C4-2B (cell line): Measurements from ENCODE around the gene MPDZ.

Experiments used
- H3K27ac ChIP-seq: fragments of 450-650 bp; 2 replicates; pipeline ENCODE4 v1.5.1; 2017
- ZFX ChIP-seq: fragments of 450-650 bp; IDR thresholded peaks from 2 replicates; pipeline ENCODE4 v1.6.1; 2017
- TF ChIP-seq, protein P1 (sequence below): fragments of 450-650 bp; conservative IDR thresholded peaks from 2 replicates; pipeline ENCODE4 v1.5.1; 2017; ENCODE audit warnings: mild to moderate bottlenecking

The MPDZ gene

DNA sequence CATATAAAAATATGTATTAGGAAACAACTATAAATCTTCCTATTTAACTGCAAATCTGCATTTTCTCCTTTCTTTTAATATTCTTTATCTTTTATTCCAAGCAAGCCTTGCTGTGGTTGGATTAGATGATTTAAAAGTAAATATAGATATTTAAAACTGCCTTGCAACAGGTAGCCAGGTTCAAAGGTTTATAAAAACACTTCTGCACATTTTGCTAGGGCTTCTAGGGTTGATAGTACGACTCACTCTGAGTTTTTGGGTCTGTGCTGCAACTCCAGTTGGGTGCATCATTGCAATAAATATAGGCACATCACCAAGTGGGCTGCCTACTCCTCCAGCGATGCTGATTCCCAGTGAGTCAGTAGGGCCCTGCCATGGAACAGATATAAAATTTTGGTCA is 167.7 kb downstream of the MPDZ start:
- TF ChIP-seq, protein P1, sequence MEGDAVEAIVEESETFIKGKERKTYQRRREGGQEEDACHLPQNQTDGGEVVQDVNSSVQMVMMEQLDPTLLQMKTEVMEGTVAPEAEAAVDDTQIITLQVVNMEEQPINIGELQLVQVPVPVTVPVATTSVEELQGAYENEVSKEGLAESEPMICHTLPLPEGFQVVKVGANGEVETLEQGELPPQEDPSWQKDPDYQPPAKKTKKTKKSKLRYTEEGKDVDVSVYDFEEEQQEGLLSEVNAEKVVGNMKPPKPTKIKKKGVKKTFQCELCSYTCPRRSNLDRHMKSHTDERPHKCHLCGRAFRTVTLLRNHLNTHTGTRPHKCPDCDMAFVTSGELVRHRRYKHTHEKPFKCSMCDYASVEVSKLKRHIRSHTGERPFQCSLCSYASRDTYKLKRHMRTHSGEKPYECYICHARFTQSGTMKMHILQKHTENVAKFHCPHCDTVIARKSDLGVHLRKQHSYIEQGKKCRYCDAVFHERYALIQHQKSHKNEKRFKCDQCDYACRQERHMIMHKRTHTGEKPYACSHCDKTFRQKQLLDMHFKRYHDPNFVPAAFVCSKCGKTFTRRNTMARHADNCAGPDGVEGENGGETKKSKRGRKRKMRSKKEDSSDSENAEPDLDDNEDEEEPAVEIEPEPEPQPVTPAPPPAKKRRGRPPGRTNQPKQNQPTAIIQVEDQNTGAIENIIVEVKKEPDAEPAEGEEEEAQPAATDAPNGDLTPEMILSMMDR = no peak
- no peak for TF ChIP-seq ZFX
- no peak overlapping the region for H3K27ac ChIP-seq

DNA sequence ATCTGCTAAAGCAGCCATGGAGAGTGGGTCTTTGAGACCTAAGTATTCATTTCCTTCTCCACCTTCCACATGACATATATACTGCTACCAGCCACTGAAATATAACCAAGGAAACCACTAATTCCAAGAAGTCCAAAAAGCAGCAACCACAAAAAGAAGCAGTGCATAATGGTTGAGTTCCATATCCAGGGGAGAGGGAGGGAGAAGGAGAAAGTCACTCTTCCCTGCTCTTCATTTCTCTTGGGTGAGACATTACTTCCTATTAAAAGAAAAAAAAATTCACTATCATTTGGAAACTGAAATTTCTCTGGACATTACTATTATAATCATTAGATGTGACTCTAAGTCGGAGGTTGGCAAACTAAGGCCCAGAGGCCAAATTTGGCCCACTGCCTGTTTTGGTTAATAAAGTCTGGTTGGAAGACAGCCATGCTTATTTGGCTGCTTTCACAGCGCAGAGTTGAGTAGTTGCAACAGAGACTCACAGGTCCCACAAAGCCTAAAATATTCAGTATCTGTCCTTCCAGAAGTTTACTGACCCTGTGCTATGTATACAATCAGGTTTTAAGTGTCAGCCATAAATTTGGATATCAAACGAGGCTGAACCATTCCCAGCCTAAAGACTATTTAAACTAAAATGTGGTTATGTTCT is 168.6 kb downstream of the MPDZ start:
- no peak for TF ChIP-seq ZFX
- TF ChIP-seq, protein P1 = no peak
- no peak overlapping the region for H3K27ac ChIP-seq

DNA sequence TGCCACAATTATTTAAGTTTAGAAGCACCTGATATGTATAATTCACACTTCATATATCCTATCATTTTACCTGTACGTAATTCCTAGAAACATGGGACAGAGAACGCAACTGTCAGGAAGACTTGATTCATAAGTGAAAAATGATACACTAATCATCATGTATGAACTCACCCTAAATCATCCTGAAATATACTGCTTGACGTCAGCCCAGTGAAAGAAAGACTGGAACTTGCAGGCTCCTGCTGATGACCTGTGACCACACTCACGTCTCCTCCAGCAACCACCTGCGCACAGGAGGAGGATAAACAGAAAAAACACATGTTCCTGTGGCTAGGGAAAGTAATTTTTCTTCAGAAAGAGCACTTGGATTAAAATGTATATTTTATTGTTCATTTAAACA is 169.7 kb downstream of the MPDZ start:
- H3K27ac ChIP-seq = no peak overlapping the region
- TF ChIP-seq, protein P1 = no peak
- TF ChIP-seq ZFX = no peak

DNA sequence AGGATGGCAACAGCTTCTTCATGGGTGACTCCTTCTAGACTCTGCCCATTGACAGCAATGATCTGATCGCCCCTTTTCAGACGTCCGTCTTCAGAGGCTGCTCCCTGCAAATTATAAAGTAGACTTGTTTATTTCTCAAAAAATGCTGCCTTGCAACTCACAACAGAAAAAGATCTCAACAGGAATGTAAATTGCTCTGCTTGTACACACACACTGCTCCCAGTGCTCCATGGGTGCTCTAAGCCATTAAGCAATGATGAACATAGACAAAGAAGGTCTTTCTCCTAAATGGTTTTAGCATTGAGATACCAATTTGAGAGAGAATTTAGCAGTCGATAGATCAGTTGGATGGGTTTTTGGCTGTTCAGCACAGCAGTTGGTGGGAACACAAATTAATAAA is 172.5 kb downstream of the MPDZ start:
- no peak for TF ChIP-seq ZFX
- no peak overlapping the region for H3K27ac ChIP-seq

DNA sequence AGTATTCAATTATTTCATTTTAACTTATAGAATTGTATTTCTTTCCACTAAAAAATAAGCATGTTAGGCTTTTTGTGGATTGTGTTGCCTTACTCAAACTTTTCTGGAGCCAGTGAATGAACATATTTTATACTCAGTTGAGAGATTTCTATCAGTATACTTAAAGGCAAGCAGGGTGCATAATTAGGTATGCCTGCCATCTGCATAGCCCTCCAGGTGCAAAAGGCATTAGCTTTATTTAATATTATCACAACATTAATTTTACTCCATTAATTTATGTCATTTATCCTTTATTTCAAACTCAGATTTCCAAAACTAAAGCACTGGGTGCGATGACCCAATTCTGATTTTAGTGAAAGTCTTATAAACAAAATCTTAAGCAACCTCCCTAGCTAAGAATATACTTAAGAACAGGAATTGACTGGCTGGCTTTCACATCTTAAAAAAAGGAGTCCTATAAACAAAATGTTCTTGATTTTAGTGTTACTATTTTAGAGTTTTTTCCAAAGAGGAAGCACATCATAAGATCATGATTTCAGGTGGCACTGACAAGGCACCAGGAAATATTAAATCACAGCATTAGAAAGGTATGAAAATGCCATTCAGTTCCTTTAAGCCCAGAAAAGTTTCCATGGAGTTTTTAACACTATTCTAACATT is 178.4 kb downstream of the MPDZ start:
- TF ChIP-seq, protein P1 = no peak
- TF ChIP-seq ZFX = no peak
- no peak overlapping the region for H3K27ac ChIP-seq

DNA sequence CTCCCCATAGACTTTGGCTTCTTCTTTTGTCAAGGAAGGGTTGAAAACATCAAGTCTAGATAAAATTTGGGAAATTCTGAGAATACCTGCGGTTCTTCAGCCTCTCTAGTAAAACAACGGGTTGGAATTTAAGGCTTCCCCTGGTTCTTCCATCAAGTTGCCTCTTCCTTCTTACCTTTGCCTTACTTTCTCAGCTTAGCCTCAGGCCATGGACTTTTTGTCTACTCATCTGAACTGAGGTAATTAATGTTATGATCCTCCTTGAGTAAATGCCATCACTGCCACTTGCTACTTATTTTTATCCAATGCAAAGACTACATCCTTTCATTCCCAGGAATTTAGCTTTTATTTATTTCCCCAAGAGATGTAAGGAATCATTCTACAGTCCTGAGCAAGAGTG is 184.4 kb downstream of the MPDZ start:
- H3K27ac ChIP-seq = no peak overlapping the region
- no peak for TF ChIP-seq ZFX
- TF ChIP-seq, protein P1 = no peak

DNA sequence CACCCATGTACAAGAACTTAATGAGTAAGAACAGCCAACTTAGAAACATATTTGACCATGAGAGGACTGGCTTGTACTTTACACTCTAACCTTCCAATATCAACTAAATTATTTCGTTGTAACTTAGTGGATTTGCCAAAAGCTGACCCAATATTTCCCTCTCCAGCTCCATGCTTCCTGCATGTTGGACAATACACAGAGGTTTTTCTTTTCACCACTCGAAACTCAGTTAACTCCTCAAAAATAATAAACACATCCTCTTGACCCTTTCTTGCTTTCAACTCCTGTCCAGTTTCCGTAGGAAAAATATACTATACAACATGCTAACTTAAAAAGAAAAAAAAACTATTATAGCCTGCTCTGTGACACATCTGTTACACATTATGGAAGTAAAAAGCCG is 188.9 kb downstream of the MPDZ start:
- H3K27ac ChIP-seq = no peak overlapping the region
- TF ChIP-seq, protein P1 = no peak
- TF ChIP-seq ZFX = no peak

DNA sequence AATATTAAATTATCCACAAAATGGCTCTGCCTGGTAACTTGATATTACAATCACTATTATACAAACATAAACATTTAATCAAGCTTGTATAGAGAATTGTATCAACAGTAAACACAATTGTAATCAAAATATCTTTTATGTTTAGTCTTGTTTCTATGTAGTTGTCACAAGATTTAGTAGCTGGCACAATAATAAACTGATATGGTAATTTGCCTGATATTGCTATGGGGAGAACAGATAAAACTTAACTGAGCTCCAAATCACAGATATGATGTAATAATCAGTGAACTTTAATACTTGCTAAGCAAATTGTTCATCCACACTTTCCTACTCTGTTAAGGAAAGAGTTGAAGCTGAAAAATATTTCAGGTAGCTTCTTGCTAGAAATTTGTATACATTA is 189.8 kb downstream of the MPDZ start:
- no peak overlapping the region for H3K27ac ChIP-seq
- TF ChIP-seq ZFX = no peak
- TF ChIP-seq, protein P1 = no peak
